CD4-positive, alpha-beta T cell treated with Interleukin-4 for 1 hour (primary cell): Measurements from ENCODE around the gene FAM53A.

Source experiments
- DNase-seq, 2 donors: peaks; one replicate each; pipeline ENCODE4 v3.0.0-alpha.2; 2020 to 2022

Gene FAM53A

GRCh38 chr4:1637580-1638271, 46.4 kb downstream of the FAM53A start:
- no peak for DNase-seq

GRCh38 chr4:1636490-1637211, 47.5 kb downstream of the FAM53A start:
- DNase-seq: no peak

GRCh38 chr4:1635464-1635863, 48.6 kb downstream of the FAM53A start:
- no peak for DNase-seq

- no peak for DNase-seq
Measured at GRCh38 chr4:1633993-1634392, 50.1 kb downstream of the FAM53A start.

- no peak for DNase-seq
Measured at GRCh38 chr4:1632109-1633104, 51.7 kb downstream of the FAM53A start.

GRCh38 chr4:1631136-1631535, 53.0 kb downstream of the FAM53A start:
- DNase-seq: no peak

GRCh38 chr4:1630266-1630665, 53.8 kb downstream of the FAM53A start:
- no peak for DNase-seq

GRCh38 chr4:1629699-1630083, 54.4 kb downstream of the FAM53A start:
- no peak for DNase-seq

GRCh38 chr4:1628892-1629698, 55.0 kb downstream of the FAM53A start:
- peak; percentile 54 to 70 for DNase-seq

- DNase-seq: no peak
Measured at GRCh38 chr4:1627417-1628313, 56.4 kb downstream of the FAM53A start.

- DNase-seq: no peak
Measured at GRCh38 chr4:1626941-1627340, 57.2 kb downstream of the FAM53A start.

GRCh38 chr4:1626151-1626550, 58.0 kb downstream of the FAM53A start:
- DNase-seq: no peak

- no peak for DNase-seq
Measured at GRCh38 chr4:1625600-1626138, 58.4 kb downstream of the FAM53A start.

GRCh38 chr4:1624519-1624910, 59.6 kb downstream of the FAM53A start:
- DNase-seq: no peak

GRCh38 chr4:1623821-1624518, 60.1 kb downstream of the FAM53A start:
- DNase-seq: no peak

- no peak for DNase-seq
Measured at GRCh38 chr4:1623400-1623799, 60.7 kb downstream of the FAM53A start.

GRCh38 chr4:1622956-1623355, 61.2 kb downstream of the FAM53A start:
- DNase-seq: no peak

- DNase-seq: no peak
Measured at GRCh38 chr4:1622238-1622637, 61.9 kb downstream of the FAM53A start.

- DNase-seq: no peak
Measured at GRCh38 chr4:1621526-1621925, 62.6 kb downstream of the FAM53A start.

GRCh38 chr4:1619151-1619672, 64.9 kb downstream of the FAM53A start:
- no peak for DNase-seq
